Neural progenitor cell (in vitro differentiated cells): ENCODE data around the gene S100A16. TPM values are rescaled to one million over a fixed set of nuclear protein-coding genes. Genes with fewer than 3 reads are reported as not detected.
A peak's percentile ranks its signal among the peaks of the same experiment; 100 is the strongest.

Experiments used
- DNase-seq: peaks from one replicate; pipeline ENCODE4 v3.0.0-alpha.2; 2016; ENCODE audit warnings: low spot score
- H2AFZ ChIP-seq: fragments of 200-600 bp; sonication (generic); replicated peaks from 2 replicates; pipeline ENCODE4 v1.6.1; 2016; ENCODE audit warnings: antibody characterized with exemption
- H3F3A ChIP-seq: fragments of 200-600 bp; sonication (generic); 2 replicates; pipeline ENCODE4 v1.6.1; 2016; ENCODE audit warnings: antibody characterized with exemption, low read depth
- H3K27ac ChIP-seq: fragments of 200-600 bp; sonication (generic); 2 replicates; pipeline ENCODE4 v1.5.1; 2016; ENCODE audit warnings: mild to moderate bottlenecking
- H3K27me3 ChIP-seq: fragments of 200-600 bp; sonication (generic); 2 replicates; pipeline ENCODE4 v1.6.1; 2016; ENCODE audit warnings: mild to moderate bottlenecking, moderate library complexity
- H3K36me3 ChIP-seq: fragments of 200-600 bp; sonication (generic); 2 replicates; pipeline ENCODE4 v1.5.1; 2016
- H3K4me1 ChIP-seq: fragments of 200-600 bp; sonication (generic); 2 replicates; pipeline ENCODE4 v1.6.1; 2016; ENCODE audit warnings: mixed run types
- H3K4me2 ChIP-seq: fragments of 200-600 bp; sonication (generic); 2 replicates; pipeline ENCODE4 v1.6.1; 2016
- H3K4me3 ChIP-seq: fragments of 200-600 bp; sonication (generic); 2 replicates; pipeline ENCODE4 v1.5.1; 2016
- H3K79me2 ChIP-seq: fragments of 200-600 bp; sonication (generic); 2 replicates; pipeline ENCODE4 v1.6.1; 2016; ENCODE audit warnings: low read depth
- H3K9ac ChIP-seq: fragments of 200-600 bp; sonication (generic); 2 replicates; pipeline ENCODE4 v1.6.1; 2016
- H3K9me3 ChIP-seq: fragments of 200-600 bp; sonication (generic); 2 replicates; pipeline ENCODE4 v1.5.1; 2016; ENCODE audit warnings: low read depth
- H4K20me1 ChIP-seq: fragments of 200-600 bp; sonication (generic); 2 replicates; pipeline ENCODE4 v1.6.1; 2016; ENCODE audit warnings: low read depth
- H3K27ac Mint-ChIP-seq: 3 replicates; pipeline ENCODE4 v1.8.0; 2021; ENCODE audit warnings: mixed read lengths
- H3K27me3 Mint-ChIP-seq: 2 replicates; pipeline ENCODE4 v1.8.0; 2022; ENCODE audit warnings: low read depth, mild to moderate bottlenecking, inconsistent platforms, moderate library complexity, mixed read lengths; ENCODE audit not compliant: insufficient read depth
- H3K36me3 Mint-ChIP-seq: 3 replicates; pipeline ENCODE4 v1.8.0; 2021; ENCODE audit warnings: mixed read lengths
- H3K4me1 Mint-ChIP-seq: 3 replicates; pipeline ENCODE4 v1.8.0; 2021; ENCODE audit warnings: mixed read lengths
- H3K4me3 Mint-ChIP-seq: 3 replicates; pipeline ENCODE4 v1.8.0; 2021; ENCODE audit warnings: mild to moderate bottlenecking, moderate library complexity, mixed read lengths
- H3K9me3 Mint-ChIP-seq: 3 replicates; pipeline ENCODE4 v1.8.0; 2020; ENCODE audit warnings: mixed read lengths
- CTCF ChIP-seq: fragments of 200-600 bp; sonication (generic); IDR thresholded peaks from 2 replicates; pipeline ENCODE4 v1.5.1; 2017; ENCODE audit warnings: antibody characterized with exemption, mild to moderate bottlenecking
- EZH2 ChIP-seq: fragments of 200-600 bp; sonication (generic); IDR thresholded peaks from 2 replicates; pipeline ENCODE4 v1.6.1; 2017; ENCODE audit warnings: antibody characterized with exemption, mild to moderate bottlenecking, moderate library complexity
- EZH2phosphoT487 ChIP-seq: fragments of 200-600 bp; sonication (generic); IDR thresholded peaks from 2 replicates; pipeline ENCODE4 v1.6.1; 2017; ENCODE audit warnings: antibody characterized with exemption
- total RNA-seq: library from RNA; depleted of rRNA; stranded (reverse); fragments of >200 nt; gene quantifications from 2 replicates; pipeline ENCODE4 v1.2.3, GENCODE V29; 2015; ENCODE audit warnings: low replicate concordance

Gene S100A16
- total RNA-seq, 1 donor from 2014 or later: 13.1 TPM

- Histone ChIP-seq H3K79me2 (peaks cover 14% of the 10 kb centered on the region), H3K4me1 (peaks cover 5% of the 10 kb centered on the region), H3K27me3 (no peaks in the 10 kb centered on the region), H4K20me1 (peaks cover 12% of the 10 kb centered on the region), H3F3A (peaks cover 15% of the 10 kb centered on the region), H3K9ac (no peak overlapping the region), H3K27ac (no peak overlapping the region), H3K9me3 (no peaks in the 10 kb centered on the region), H2AFZ (no peak overlapping the region), H3K4me2 (no peak overlapping the region), H3K4me3 (no peak overlapping the region), H3K36me3 (no peaks in the 10 kb centered on the region)
- no peaks in the 10 kb centered on the region for H3K36me3 Mint-ChIP-seq
- peaks cover 8% of the 10 kb centered on the region for H3K27me3 Mint-ChIP-seq
- H3K9me3 Mint-ChIP-seq: no peaks in the 10 kb centered on the region
- no peak for TF ChIP-seq CTCF
- no peak for TF ChIP-seq EZH2
- no peak for TF ChIP-seq EZH2phosphoT487
- H3K4me3 Mint-ChIP-seq: peak overlapping the region; percentile 3
- peaks cover 11% of the 10 kb centered on the region for H3K4me1 Mint-ChIP-seq
- DNase-seq: no peak
- H3K27ac Mint-ChIP-seq: no peak overlapping the region
Measured at GRCh38 chr1:153655333-153655732, 42.4 kb upstream of the S100A16 start.

GRCh38 chr1:153652805-153653500 lies 40.0 kb upstream of the S100A16 start:
- Histone ChIP-seq H3K9me3 (no peaks in the 10 kb centered on the region), H4K20me1 (no peaks in the 10 kb centered on the region), H3K36me3 (no peaks in the 10 kb centered on the region), H3K4me3 (no peak overlapping the region), H3K4me1 (no peaks in the 10 kb centered on the region), H2AFZ (no peak overlapping the region), H3K27me3 (no peaks in the 10 kb centered on the region), H3K27ac (no peak overlapping the region), H3K4me2 (no peak overlapping the region), H3K79me2 (no peaks in the 10 kb centered on the region), H3F3A (no peaks in the 10 kb centered on the region), H3K9ac (no peak overlapping the region)
- DNase-seq: no peak
- no peak for TF ChIP-seq EZH2phosphoT487
- no peak for TF ChIP-seq EZH2
- TF ChIP-seq CTCF: no peak
- Mint-ChIP-seq H3K4me3 (no peak overlapping the region), H3K9me3 (peaks cover under 1% of the 10 kb centered on the region), H3K36me3 (peaks cover under 1% of the 10 kb centered on the region), H3K4me1 (peaks cover 2% of the 10 kb centered on the region), H3K27me3 (peaks cover 9% of the 10 kb centered on the region), H3K27ac (no peak overlapping the region)

GRCh38 chr1:153651771-153652170 lies 38.8 kb upstream of the S100A16 start:
- H3K36me3 ChIP-seq: no peaks in the 10 kb centered on the region
- DNase-seq: no peak
- H3K79me2 ChIP-seq: no peaks in the 10 kb centered on the region
- H3K27me3 ChIP-seq: no peaks in the 10 kb centered on the region
- no peak overlapping the region for H3K4me3 Mint-ChIP-seq
- peaks cover 7% of the 10 kb centered on the region for H3K36me3 Mint-ChIP-seq
- H2AFZ ChIP-seq: no peak overlapping the region
- no peak for TF ChIP-seq EZH2phosphoT487
- no peak for TF ChIP-seq EZH2
- TF ChIP-seq CTCF: no peak
- H3K9me3 ChIP-seq: no peaks in the 10 kb centered on the region
- no peak overlapping the region for H3K9ac ChIP-seq
- H3K4me1 Mint-ChIP-seq: peaks cover 2% of the 10 kb centered on the region
- H3K9me3 Mint-ChIP-seq: peaks cover 2% of the 10 kb centered on the region
- H3K27ac Mint-ChIP-seq: no peak overlapping the region
- no peak overlapping the region for H3K4me3 ChIP-seq
- peaks cover 13% of the 10 kb centered on the region for H3K27me3 Mint-ChIP-seq
- peaks cover 8% of the 10 kb centered on the region for H3F3A ChIP-seq
- H3K4me1 ChIP-seq: no peaks in the 10 kb centered on the region
- H4K20me1 ChIP-seq: no peaks in the 10 kb centered on the region
- no peak overlapping the region for H3K4me2 ChIP-seq
- no peak overlapping the region for H3K27ac ChIP-seq
